ENCODE data around the gene MTMR4.
"Not testable (repeated sequence)": the region's sequence is repeated elsewhere in the genome, so short reads cannot be mapped to it uniquely, and the experiment has no call there.

The MTMR4 gene

GRCh38 chr17:58487589-58488427 lies 26.6 kb downstream of the MTMR4 start, which contains the start of gene HSF5:
HSF5 (minus strand) TSS chr17:58488408; CDS start chr17:58488274, 134 bp downstream.
- no peak within 1 kb of the TSS for H3K4me3 ChIP-seq (ENCODE audit: control insufficient read depth, low read depth, low read length)
- TF ChIP-seq CTCF (IDR thresholded peaks at IDR 0.05; ENCODE audit: control insufficient read depth, insufficient read depth, low read depth, low read length, missing control alignments), result no peak
- DNase-seq (ENCODE audit: low read depth), result no peak

GRCh38 chr17:58484600-58484999 lies 29.8 kb downstream of the MTMR4 start:
- no peak for DNase-seq (ENCODE audit: low read depth)
- no peak overlapping the region for H3K4me3 ChIP-seq (ENCODE audit: control insufficient read depth, low read depth, low read length)
- TF ChIP-seq CTCF (IDR thresholded peaks at IDR 0.05; ENCODE audit: control insufficient read depth, insufficient read depth, low read depth, low read length, missing control alignments), result no peak

- H3K4me3 ChIP-seq (ENCODE audit: control insufficient read depth, low read depth, low read length); DNase-seq (ENCODE audit: low read depth): not testable (repeated sequence)
Measured at GRCh38 chr17:58481798-58482197, 32.6 kb downstream of the MTMR4 start.

GRCh38 chr17:58480090-58480489 lies 34.3 kb downstream of the MTMR4 start:
- H3K4me3 ChIP-seq (ENCODE audit: control insufficient read depth, low read depth, low read length), result no peak overlapping the region
- no peak for DNase-seq (ENCODE audit: low read depth)
- TF ChIP-seq CTCF (IDR thresholded peaks at IDR 0.05; ENCODE audit: control insufficient read depth, insufficient read depth, low read depth, low read length, missing control alignments), result no peak

GRCh38 chr17:58476812-58477211 lies 37.6 kb downstream of the MTMR4 start:
- no peak for DNase-seq (ENCODE audit: low read depth)
- no peak for TF ChIP-seq CTCF (IDR thresholded peaks at IDR 0.05; ENCODE audit: control insufficient read depth, insufficient read depth, low read depth, low read length, missing control alignments)
- H3K4me3 ChIP-seq (ENCODE audit: control insufficient read depth, low read depth, low read length), result no peak overlapping the region

GRCh38 chr17:58475985-58476384 lies 38.5 kb downstream of the MTMR4 start:
- DNase-seq (ENCODE audit: low read depth), result no peak
- H3K4me3 ChIP-seq (ENCODE audit: control insufficient read depth, low read depth, low read length), result no peak overlapping the region
- no peak for TF ChIP-seq CTCF (IDR thresholded peaks at IDR 0.05; ENCODE audit: control insufficient read depth, insufficient read depth, low read depth, low read length, missing control alignments)

GRCh38 chr17:58470356-58470755 lies 44.1 kb downstream of the MTMR4 start:
- no peak for TF ChIP-seq CTCF (IDR thresholded peaks at IDR 0.05; ENCODE audit: control insufficient read depth, insufficient read depth, low read depth, low read length, missing control alignments)
- DNase-seq (ENCODE audit: low read depth), result no peak
- no peak overlapping the region for H3K4me3 ChIP-seq (ENCODE audit: control insufficient read depth, low read depth, low read length)
